ENCODE data around the gene IRF7.
A peak's percentile ranks its signal among the peaks of the same experiment; 100 is the strongest.

IRF7 gene

GRCh38 chr11:577611-577894, 38.2 kb downstream of the IRF7 start:
- no peak for DNase-seq

DNA sequence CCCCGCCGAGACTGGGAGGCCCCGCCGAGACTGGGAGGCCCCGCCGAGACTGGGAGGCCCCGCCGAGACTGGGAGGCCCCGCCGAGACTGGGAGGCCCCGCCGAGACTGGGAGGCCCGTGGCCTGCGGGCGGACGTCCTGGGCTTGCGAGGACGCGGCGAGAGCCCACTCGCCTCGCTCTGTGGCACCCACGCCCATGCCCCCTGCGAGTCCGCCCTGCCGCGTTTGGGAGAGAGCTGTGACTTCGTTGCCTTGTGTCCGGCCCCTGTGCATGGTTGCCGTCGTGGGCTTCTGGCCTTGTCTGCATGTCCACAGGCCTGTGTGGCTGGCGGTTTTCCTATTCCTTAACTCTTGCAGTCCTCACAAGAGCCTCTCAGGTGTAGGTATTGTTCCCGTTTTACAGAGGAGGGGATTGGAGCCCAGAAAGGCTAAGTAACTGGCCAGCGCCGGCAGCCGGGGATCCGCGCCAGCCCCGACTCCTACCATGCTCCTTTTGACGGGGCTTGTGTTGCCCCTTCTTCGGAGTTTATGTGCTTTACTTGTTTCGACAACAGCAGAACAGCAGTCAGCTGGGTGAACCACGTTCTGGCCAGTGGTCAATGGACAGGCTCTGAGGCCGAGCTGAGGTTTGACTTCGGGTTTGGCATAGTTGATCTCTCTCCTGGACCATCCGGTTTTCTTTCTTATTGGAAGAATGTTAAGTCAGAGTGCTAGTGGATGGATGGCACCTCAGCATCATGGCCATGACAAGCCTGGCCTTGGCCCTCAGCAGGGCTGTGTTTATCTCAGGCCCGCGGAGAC, 38.7 kb downstream of the IRF7 start:
- DNase-seq: no peak

DNA sequence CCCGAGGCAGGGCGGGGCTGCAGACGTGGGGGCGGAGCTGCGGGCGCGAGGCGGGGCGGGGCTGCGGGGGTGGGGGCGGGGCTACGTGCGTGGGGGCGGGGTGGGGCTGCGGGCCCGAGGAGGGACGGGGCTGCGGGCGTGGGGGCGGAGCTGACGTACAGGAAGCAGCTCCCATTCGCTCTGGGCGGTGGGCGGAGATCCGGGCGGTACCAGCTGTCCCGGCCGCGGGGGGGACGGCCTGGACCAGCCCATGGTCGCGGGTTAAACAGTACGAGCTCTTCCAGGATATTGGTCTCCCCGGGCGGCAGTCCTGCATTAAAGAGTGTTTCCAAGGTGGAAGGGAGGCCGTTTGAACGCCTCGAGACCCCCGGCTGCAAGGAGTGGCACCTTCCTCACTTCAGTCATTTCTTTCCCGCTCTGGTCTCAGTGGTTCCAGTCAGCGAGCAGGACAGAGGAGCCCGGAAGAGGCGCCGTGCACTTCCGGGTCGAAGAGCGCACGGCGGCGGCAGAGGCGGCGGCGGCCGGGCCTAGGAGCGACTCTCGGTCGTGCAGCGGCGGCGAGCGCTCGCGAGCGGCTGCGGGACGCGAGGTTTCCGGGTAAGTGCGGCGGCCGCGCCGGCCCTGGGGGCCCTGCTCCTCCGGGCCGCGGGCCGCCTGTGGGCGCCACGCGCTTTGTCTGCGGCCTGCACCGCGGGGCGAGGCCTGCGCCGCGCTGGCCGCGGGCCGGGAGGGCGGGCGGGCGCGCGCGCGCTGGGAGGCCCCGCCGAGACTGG, 39.6 kb downstream of the IRF7 start, which contains the start of gene PHRF1:
Gene PHRF1, plus strand, starts transcription at position 475 of the 773 bp plus-strand sequence. CDS start 5,043 bp downstream, outside the sequence.
- DNase-seq: peak; percentile 96

DNA sequence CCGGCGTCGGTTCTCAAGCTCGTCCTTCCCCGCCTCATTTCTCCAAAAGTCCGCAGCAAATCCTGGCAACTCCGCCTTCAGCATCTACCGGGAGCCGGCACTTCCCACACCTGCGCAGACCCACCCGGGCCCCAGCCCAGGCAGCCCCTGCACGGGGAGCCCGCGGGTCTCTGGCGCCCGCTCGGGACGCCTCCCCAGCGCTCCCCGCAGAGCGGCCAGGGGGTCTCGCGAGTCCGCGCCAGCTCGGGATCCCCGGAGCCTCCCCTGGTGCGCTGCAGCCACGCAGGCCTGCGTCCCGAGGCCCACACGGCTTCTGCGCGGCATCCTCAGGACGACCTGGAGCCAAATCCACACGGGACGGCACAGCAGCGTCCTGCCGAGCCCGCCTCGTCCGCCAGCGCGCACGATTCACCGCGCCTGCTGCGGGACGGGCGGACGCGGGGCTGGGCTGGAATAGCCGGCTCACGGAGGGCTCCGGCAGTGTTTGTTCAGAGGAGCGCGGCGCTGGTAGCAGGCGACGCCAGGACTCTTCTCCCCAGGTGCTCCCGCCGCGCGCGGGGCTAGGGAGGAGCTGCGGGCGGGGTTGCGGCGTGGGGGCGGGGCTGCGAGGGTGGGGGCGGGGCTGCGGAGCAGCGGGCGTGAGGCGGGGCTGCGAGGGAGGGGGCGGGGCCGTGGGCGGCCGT, 40.3 kb downstream of the IRF7 start:
- no peak for DNase-seq

GRCh38 chr11:574632-575312, 41.0 kb downstream of the IRF7 start:
- no peak for DNase-seq

GRCh38 chr11:574031-574570, 41.6 kb downstream of the IRF7 start:
- peak; percentile 41 for DNase-seq

GRCh38 chr11:573146-573759, 42.5 kb downstream of the IRF7 start:
- DNase-seq: no peak

GRCh38 chr11:571802-572185, 44.0 kb downstream of the IRF7 start:
- no peak for DNase-seq

GRCh38 chr11:569158-569885, 46.4 kb downstream of the IRF7 start:
- no peak for DNase-seq

DNA sequence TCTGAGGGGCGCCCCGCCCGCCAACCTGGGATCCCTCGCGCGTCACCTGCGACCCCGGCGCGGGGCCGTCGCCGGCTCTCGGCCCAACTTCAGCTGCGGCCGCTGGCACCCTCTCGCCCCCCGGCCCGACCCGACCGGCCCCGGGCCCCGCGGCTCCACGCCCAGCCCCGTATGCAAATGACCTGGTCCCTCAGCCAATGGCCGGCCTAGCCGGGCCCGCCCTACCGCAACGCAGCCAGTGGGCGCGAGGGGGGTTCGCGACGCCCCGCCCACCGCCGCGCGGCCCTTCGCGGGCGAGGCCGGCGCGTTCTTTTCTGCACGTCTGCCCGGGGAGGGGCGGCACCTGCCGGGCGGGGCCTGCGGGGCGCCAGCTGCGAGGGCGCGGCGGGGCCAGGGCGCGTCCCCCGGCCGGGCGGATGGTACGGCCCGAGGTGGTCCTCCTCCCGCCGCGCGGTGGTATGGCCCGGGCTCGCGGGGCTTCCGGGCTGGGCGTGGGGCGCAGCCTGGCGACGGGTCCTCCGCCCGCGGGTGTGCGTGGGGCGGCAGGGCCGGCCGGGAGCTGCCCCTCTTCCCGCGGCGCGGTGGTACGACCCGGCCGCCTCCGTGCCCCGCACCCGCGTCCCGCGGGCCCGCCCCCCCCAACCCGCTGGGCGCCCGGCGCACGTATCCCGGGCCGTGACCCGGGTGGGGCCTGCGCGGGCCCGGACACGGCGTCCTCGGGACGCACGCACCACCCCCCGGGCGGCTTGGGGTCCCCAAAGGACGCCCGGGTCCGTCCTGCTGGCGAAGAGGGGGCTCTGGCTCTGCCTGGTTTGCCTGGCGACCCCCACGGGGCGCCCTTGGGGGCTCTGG, 47.2 kb downstream of the IRF7 start:
- peak; percentile 96 for DNase-seq

DNA sequence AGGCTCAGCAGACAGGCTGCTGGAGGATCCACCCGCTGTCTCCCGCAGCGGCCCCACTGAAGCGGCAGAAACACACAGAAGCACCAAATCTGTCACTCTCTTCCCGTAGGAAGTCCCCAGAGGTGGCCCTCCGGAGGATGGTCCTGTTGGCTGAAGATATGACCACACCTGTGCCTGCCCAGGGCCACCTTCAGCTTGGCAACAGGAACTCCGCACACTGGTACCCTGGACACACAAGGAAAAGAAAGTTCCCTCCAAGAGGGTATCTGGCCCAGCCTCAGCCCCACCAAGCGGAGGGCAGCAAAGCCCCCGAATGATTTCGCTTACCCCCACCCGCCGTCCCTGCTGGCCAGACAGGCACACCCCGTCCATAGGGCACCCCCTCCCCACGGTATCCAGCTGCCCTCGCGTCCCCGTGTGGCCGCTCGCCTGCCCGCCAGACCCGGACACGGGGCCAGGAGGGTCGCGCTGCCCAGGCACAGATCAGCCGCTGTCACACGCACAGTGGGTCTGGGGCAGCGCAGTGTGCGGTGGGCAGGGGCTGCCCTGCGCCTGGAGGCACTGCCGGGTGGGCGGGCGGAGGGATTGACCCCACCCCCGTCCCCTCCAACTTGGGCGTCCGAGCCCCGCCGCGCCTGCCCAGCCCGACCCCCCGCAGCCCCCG, 48.0 kb downstream of the IRF7 start:
- DNase-seq: no peak

GRCh38 chr11:567011-567628, 48.6 kb downstream of the IRF7 start:
- no peak for DNase-seq

DNA sequence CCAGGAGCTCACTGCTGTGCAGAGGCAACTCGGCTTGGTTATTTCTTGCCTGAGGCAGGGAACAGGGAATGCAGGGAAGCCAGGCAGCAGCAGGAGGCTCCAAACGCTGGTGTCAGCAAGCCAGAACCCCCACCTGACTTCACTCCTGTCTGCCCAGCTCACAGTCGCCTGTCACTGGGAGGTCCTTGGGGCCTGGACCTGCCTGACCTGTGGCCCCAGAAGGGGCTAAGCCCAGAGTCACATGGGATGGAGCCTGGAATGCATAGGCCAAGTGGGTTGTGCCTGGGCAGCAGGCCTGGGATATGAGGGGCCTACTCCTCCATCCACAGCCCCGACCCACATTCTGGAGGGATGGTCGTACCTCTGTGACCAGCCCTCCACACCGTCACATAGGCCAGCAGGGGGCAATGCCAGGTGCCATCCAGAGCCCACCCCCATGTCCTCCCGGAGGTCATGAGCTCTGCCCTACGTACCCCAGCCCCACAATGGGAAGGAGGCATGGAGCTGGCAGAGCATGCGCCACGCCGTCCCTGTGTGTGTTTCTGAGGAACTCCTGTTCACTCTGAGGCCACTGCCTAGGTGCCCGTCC, 49.7 kb downstream of the IRF7 start:
- no peak for DNase-seq

DNA sequence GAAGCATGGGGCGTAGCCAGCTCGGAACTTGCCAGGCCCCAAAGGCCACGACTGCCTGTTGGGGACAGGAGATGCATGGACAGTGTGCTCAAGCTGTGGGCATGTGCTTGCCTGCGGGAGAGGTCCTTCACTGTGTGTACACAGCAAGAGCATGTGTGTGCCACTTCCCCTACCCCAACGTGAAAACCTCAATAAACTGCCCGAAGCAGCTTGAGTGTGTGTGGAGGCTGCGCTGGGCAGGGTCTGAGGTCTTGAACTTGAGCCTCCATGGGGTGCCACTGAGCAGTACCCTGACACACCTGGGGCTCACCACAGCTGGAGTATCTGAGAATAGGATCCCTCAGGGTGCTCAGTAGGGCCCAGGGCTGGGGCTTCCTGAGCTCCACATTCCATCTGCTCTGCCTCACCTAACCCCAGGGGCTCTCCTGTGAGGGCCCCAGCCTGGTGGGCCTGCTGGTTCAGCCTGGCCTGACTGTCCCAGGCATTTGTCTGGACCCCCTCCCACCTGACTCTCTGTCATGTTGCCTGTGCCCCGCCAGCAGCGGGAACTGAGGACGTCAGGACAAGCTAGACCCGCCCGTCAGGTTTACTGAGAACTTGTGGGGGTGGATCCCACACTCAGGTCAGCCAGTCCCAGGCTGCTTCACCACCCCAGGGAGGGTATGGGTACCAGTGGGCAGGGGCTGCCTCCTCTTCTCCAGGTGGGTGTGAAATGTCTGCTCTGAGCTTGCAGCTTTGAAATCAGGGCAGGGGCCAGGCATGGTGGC, 51.8 kb downstream of the IRF7 start:
- DNase-seq: no peak

DNA sequence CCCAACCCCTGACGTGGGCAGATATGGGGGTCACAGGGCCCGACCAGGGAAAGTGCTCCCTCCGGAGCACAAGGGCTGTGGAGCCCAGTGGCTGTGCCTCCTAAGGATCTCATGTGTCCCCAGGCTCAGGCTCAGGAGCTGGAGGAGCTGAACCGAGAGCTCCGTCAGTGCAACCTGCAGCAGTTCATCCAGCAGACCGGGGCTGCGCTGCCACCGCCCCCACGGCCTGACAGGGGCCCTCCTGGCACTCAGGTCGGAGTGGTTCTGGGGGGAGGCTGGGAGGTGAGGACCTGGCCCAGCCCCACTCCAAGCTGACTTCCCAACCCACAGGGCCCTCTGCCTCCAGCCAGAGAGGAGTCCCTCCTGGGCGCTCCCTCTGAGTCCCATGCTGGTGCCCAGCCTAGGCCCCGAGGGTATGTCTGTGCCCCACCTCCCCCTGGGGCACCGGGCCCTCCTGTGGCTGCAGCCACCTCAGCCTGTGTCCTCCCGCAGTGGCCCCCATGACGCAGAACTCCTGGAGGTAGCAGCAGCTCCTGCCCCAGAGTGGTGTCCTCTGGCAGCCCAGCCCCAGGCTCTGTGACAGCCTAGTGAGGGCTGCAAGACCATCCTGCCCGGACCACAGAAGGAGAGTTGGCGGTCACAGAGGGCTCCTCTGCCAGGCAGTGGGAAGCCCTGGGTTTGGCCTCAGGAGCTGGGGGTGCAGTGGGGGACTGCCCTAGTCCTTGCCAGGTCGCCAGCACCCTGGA, 52.5 kb downstream of the IRF7 start:
- no peak for DNase-seq
